Measurements from ENCODE around the gene SLC13A2. TPM values are rescaled to one million over a fixed set of nuclear protein-coding genes. Genes with fewer than 3 reads are reported as not detected.

SLC13A2 gene
- total RNA-seq, 2 donors from 2014 or later: 1.8 TPM; not detected in 1

DNA sequence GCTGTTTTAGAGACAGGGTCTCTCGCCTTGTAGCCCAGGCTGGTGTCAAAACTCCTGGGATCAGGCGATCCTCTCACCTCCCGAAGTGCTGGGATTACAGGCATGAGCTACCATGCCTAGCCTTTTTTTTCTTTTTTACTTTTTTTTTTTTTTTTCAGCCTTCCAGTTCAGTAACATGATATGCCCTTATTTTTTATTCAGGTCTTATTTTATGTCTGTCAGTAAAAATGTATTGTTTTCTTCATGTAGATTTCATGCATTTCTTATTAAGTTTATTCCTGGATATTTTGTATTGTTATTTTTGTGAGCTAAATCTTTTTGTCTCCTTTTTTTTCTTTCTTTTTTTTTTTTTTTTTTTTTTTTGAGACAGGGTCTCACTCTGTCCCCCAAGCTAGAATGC, 30.0 kb downstream of the SLC13A2 start:
- TF ChIP-seq, protein P1, sequence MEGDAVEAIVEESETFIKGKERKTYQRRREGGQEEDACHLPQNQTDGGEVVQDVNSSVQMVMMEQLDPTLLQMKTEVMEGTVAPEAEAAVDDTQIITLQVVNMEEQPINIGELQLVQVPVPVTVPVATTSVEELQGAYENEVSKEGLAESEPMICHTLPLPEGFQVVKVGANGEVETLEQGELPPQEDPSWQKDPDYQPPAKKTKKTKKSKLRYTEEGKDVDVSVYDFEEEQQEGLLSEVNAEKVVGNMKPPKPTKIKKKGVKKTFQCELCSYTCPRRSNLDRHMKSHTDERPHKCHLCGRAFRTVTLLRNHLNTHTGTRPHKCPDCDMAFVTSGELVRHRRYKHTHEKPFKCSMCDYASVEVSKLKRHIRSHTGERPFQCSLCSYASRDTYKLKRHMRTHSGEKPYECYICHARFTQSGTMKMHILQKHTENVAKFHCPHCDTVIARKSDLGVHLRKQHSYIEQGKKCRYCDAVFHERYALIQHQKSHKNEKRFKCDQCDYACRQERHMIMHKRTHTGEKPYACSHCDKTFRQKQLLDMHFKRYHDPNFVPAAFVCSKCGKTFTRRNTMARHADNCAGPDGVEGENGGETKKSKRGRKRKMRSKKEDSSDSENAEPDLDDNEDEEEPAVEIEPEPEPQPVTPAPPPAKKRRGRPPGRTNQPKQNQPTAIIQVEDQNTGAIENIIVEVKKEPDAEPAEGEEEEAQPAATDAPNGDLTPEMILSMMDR (IDR thresholded peaks at IDR 0.05): no peak
- no peaks in the 10 kb centered on the region for H3K9me3 ChIP-seq
- H3K27ac ChIP-seq: no peak overlapping the region
- intact Hi-C loops (cut with DNase I): no loop called here
- DNase-seq (no peak), ATAC-seq (no peak)
- H3K27me3 ChIP-seq: no peaks in the 10 kb centered on the region
- H3K36me3 ChIP-seq (replicated peaks in 1 of 2; ENCODE audit: insufficient read depth in 1 of 2, low read depth in 2 of 2): no peaks in the 10 kb centered on the region
- 72 to 92% methylated on average over 3 of the region's 3 CpGs for WGBS, 2 donors
- H3K4me1 ChIP-seq: peaks cover 10% of the 10 kb centered on the region
- H3K4me3 ChIP-seq: no peak overlapping the region

- Histone ChIP-seq H3K4me1 (no peaks in the 10 kb centered on the region), H3K4me3 (no peak within 1 kb of the TSS), H3K27me3 (no peaks in the 10 kb centered on the region), H3K36me3 (replicated peaks in 1 of 2; ENCODE audit: insufficient read depth in 1 of 2, low read depth in 2 of 2) (no peaks in the 10 kb centered on the region), H3K27ac (no peak within 1 kb of the TSS), H3K9me3 (no peaks in the 10 kb centered on the region)
- DNase-seq (no peak), ATAC-seq (no peak)
- intact Hi-C loops (cut with DNase I): no loop called here
- WGBS, 2 donors: 82 to 84% methylated on average over 21 to 24 of the region's 28 CpGs
- TF ChIP-seq, protein P1 (IDR thresholded peaks at IDR 0.05): no peak
- TF ChIP-seq POLR2A (IDR thresholded peaks at IDR 0.05): no peak
Measured at GRCh38 chr17:28505986-28506665, 32.7 kb downstream of the SLC13A2 start, which contains the start of gene FOXN1. TSS of gene FOXN1 (plus strand) at chr17:28506348. CDS start at chr17:28523970, 17,622 bp downstream.

DNA sequence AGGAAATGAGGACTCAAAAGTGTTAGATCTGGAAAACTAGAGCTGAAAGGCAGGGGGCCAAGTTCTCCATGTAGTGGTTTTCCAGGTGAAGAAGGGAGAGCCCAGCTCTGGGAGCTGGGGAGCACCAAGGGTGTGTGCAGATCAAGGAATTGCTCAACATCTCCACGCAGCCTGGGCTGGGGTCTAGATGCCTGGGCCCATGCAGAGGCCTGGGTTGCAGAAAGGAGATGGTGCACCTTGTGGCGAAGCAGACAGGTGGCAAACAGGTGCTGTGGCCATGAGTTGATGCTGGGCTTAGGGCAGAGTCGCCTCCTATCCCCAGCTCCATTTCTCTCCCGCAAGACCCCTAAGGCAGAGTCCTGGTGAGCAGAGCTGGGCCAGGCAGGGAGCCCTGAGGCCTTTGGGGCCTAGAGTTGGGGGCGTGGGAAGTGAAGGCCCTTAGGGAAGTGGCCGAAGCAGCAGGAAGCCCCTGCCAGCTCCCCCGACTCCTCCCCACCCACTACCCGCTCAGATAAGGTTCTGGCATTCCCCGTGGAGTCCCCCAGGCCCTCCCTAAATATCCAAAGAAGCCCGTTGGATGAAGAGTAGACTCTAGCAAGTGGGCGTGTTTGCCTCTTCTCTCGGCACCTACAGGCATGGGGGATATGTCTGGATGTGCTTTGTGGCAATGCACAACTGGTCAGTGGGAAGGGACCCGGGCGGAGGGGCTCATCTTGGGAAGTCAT, 33.5 kb downstream of the SLC13A2 start:
- no peaks in the 10 kb centered on the region for H3K36me3 ChIP-seq (replicated peaks in 1 of 2; ENCODE audit: insufficient read depth in 1 of 2, low read depth in 2 of 2)
- H3K9me3 ChIP-seq: no peaks in the 10 kb centered on the region
- no peaks in the 10 kb centered on the region for H3K27me3 ChIP-seq
- DNase-seq (no peak), ATAC-seq (no peak)
- H3K4me1 ChIP-seq: no peaks in the 10 kb centered on the region
- TF ChIP-seq, protein P1 (IDR thresholded peaks at IDR 0.05): no peak
- no peak for TF ChIP-seq POLR2A (IDR thresholded peaks at IDR 0.05)
- no peak overlapping the region for H3K27ac ChIP-seq
- intact Hi-C loops (cut with DNase I): no loop called here
- WGBS, 2 donors: 73 to 81% methylated on average over 13 to 14 of the region's 14 CpGs
- H3K4me3 ChIP-seq: no peak overlapping the region

- no peaks in the 10 kb centered on the region for H3K36me3 ChIP-seq (replicated peaks in 1 of 2; ENCODE audit: insufficient read depth in 1 of 2, low read depth in 2 of 2)
- H3K9me3 ChIP-seq: no peaks in the 10 kb centered on the region
- DNase-seq (no peak), ATAC-seq (no peak)
- WGBS, 2 donors: 70 to 71% methylated on average over 2 to 24 of the region's 24 CpGs
- H3K4me1 ChIP-seq: no peaks in the 10 kb centered on the region
- intact Hi-C loops (cut with DNase I): no loop called here
- H3K4me3 ChIP-seq: no peak overlapping the region
- TF ChIP-seq POLR2A (IDR thresholded peaks at IDR 0.05): no peak
- TF ChIP-seq, protein P1 (IDR thresholded peaks at IDR 0.05): no peak
- H3K27ac ChIP-seq: no peak overlapping the region
- no peaks in the 10 kb centered on the region for H3K27me3 ChIP-seq
Measured at GRCh38 chr17:28507567-28508203, 34.2 kb downstream of the SLC13A2 start.

Data from body of pancreas (tissue), 4 donors.